Measurements from ENCODE around the gene ADAR.
A peak's percentile ranks its signal among the peaks of the same experiment; 100 is the strongest.

The ADAR gene

DNA sequence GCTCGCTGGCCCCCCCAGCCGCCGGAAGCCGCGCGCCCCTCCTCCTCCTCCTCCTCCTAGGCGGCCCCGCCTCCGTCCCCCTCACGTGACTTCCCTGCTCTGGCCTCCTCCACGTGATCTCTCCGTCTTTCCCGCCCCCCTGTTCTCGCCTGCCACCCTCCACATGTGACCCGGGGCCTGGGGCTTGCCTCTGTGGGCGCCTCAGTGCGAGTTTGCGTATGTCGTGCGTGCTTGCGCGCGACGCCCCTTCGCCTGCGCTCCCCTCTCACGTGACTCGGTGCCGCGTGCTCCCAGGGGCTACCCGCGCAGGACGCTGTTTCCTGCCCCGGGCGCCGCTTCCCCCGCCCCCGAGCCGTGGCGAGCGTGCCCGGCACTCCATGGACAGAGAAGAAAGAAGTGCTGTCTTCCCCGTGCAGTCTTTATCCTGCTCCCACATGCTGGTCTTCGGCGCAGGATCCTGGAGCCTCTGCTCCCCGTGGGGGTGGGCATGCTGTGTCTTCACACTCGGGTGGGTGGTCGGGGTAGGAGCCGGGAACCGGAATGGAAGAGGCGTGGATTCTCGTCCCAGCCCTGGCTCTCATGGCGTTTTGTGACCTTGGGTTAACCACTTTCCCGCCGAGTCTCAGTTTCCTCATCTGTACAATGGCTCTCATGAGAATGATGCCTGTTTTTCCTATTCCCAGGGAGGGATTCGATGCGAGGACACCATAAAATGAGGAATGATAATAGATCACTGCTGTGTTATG, 49.1 kb downstream of the ADAR start:
- peaks cover 2% of the 10 kb centered on the region; the same call in 1 of the 2 replicates for H3K4me1 ChIP-seq
- peak overlapping the region; percentile 68 for H3K4me3 ChIP-seq (ENCODE audit: low read depth, low read length)
- peak; percentile 99 for DNase-seq
- H3K36me3 ChIP-seq: peaks cover 18% of the 10 kb centered on the region
- TF ChIP-seq, protein P1, sequence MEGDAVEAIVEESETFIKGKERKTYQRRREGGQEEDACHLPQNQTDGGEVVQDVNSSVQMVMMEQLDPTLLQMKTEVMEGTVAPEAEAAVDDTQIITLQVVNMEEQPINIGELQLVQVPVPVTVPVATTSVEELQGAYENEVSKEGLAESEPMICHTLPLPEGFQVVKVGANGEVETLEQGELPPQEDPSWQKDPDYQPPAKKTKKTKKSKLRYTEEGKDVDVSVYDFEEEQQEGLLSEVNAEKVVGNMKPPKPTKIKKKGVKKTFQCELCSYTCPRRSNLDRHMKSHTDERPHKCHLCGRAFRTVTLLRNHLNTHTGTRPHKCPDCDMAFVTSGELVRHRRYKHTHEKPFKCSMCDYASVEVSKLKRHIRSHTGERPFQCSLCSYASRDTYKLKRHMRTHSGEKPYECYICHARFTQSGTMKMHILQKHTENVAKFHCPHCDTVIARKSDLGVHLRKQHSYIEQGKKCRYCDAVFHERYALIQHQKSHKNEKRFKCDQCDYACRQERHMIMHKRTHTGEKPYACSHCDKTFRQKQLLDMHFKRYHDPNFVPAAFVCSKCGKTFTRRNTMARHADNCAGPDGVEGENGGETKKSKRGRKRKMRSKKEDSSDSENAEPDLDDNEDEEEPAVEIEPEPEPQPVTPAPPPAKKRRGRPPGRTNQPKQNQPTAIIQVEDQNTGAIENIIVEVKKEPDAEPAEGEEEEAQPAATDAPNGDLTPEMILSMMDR (IDR thresholded peaks at IDR 0.05; ENCODE audit: low read depth, low read length): no peak
- H3K9me3 ChIP-seq: no peaks in the 10 kb centered on the region
- H3K27me3 ChIP-seq: no peaks in the 10 kb centered on the region

DNA sequence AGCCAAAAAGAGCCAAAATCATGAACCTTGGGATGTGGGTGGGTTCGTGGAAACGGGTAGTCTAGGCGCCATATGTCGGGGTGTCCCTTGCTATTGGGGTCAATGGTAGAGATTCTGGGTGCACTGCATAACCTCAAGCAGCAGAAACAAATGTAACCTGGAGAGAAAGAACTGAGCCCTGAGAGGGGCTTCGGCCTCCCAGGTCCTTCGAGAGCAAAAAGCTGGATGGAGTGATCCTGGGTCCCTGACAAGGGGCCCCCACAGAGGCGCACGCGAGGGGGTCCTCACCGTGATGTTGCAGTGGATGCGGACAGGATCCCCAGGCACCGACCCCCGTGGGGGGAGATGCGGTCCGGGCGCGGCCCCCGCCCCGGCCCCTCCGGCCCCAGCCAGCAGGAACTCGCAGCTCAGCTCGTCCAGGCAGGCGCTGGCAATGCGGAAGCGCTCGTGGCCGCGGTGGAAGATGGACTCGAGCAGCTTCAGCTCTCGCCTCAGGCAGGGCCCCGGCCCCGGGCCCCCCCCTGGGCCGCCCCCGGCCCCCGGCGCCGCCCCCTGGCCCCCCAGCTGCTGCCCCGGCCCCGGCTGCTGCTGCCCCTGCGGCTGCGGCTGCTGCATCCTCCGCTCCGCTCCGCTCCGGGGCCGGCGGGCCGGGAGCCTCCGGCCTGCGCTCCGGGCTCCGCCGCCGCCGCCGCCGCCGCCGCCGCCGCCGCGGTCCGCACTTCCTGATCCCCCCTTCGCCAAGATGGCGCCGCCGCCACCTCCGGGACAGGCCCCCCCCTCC, 49.9 kb downstream of the ADAR start, which contains the start of gene UBE2Q1:
TSS of gene UBE2Q1 (minus strand) at position 724 of the 781 bp plus-strand sequence. CDS start at position 615, 109 bp downstream.
- Histone ChIP-seq H3K27me3 (no peaks in the 10 kb centered on the region), H3K4me3 (ENCODE audit: low read depth, low read length) (peak within 1 kb of the TSS; percentile 87), H3K9me3 (no peaks in the 10 kb centered on the region), H3K36me3 (peaks cover 26% of the 10 kb centered on the region), H3K4me1 (peaks cover 2% of the 10 kb centered on the region; the same call in 1 of the 2 replicates)
- TF ChIP-seq, protein P1 (IDR thresholded peaks at IDR 0.05; ENCODE audit: low read depth, low read length): no peak
- peak; percentile 43 for DNase-seq

DNA sequence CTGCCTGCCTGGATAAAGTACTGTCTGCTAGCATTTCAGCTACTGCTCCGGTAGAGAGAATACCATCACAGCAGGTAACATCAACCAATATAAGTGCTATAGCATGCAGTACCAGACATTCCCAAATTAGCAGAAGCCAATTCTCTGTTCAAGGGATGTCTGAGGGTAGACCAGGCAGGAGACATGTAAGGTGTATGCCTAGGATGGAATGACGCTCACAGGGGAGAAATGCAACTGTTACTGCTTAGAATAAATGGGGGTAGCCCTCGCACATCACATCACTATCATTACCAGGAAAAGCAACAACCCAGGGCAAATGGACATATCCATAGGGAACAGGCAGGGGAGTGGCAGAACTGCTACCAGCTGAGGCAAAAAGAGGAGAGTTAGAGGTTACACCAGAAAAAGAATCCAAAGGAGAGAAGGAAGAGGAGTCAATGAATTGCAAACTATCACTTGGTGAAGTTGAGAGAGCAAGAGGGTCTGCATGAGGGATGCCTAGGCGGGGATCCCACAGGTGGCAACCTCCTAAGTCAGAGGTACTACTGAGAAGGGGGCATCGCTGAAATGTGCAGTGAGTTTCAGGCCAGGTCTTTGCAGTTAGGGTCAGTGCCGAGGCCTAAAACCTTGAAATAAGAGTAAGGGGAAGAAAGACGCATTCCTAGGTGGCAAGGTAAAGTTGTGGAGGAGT, 50.6 kb downstream of the ADAR start:
- TF ChIP-seq, protein P1 (IDR thresholded peaks at IDR 0.05; ENCODE audit: low read depth, low read length): no peak
- Histone ChIP-seq H3K4me1 (peaks cover 2% of the 10 kb centered on the region; the same call in 1 of the 2 replicates), H3K4me3 (ENCODE audit: low read depth, low read length) (peak overlapping the region; percentile 87), H3K36me3 (peaks cover 33% of the 10 kb centered on the region), H3K9me3 (no peaks in the 10 kb centered on the region), H3K27me3 (no peaks in the 10 kb centered on the region)
- DNase-seq: no peak

DNA sequence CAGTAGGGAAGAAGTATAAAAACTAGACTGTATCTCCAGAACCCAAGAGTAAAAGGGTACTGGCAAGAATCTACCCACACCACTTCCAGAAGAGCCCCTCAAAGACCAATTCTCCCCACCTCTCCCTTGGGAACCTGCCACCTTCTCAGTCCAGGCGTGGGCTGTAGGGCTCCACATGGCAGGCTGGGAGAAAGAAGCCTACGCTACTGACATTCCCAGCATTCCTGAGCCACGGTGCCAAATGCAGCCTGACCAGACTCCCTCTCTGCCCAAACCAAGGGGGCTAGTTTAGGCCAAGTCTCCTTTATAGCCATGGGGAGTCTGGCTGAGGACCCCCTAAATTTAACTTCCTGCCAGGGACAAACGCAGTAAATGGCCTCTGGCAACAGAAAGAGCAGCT, 51.6 kb downstream of the ADAR start:
- Histone ChIP-seq H3K27me3 (no peaks in the 10 kb centered on the region), H3K4me3 (ENCODE audit: low read depth, low read length) (peak overlapping the region; percentile 87), H3K9me3 (no peaks in the 10 kb centered on the region), H3K36me3 (peaks cover 43% of the 10 kb centered on the region), H3K4me1 (peaks cover 2% of the 10 kb centered on the region; the same call in 1 of the 2 replicates)
- DNase-seq: no peak
- TF ChIP-seq, protein P1 (IDR thresholded peaks at IDR 0.05; ENCODE audit: low read depth, low read length): no peak

DNA sequence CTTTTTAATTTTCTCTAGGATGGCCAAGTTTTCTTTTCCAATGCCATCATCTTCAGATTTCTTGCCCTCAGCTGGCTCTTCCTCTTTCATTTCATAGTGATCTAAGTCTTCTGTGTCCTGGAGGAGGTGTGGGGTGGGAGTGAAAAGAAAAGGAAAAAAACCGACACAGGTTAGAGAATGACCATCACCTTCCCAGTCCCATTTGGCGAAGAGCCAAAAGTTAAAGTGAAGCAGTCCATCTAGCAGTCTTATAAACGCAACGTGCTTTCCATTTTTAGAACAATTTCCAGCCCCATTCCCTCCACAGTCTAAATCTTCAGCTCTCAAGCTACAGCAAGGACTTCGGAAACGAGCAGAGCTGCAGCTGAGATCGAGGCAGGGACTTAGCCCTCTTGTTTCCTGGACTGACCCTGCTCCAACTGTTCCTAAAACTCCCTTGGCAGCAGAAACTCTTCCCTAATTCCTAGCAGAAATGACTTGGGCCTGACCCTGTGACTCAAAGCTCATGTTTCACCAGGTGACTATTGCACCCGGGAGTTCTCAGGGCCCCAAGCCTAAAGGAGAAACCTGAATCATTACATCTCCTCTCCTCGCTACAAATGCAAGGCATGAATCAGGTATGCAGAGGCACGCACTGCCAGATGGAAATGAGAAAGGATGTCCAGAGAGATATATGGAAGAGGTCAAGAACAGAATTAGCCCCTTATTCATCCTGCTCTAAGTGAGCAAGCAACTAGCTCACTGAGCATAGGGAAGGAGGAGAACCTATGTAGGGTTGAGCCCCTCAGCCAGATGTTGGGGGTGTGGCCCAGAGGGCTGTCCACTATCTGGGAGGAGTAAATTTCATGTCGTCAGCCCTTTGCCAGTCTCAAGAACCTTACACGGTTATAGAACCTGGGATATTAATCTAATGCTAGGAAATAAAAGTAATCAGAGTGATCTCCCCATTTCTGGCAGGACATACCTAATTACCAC, 54.6 kb downstream of the ADAR start:
- DNase-seq: no peak

More for the DNA sequence above, 54.6 kb downstream of the ADAR start:
- H3K36me3 ChIP-seq: peaks cover 66% of the 10 kb centered on the region
- no peak overlapping the region for H3K4me3 ChIP-seq (ENCODE audit: low read depth, low read length)
- TF ChIP-seq, protein P1 (IDR thresholded peaks at IDR 0.05; ENCODE audit: low read depth, low read length): no peak
- no peaks in the 10 kb centered on the region for H3K9me3 ChIP-seq
- no peaks in the 10 kb centered on the region for H3K4me1 ChIP-seq
- H3K27me3 ChIP-seq: no peaks in the 10 kb centered on the region
